Left ventricle myocardium inferior (tissue), 1 donor: Measurements from ENCODE around the gene NSD1. TPM values are rescaled to one million over a fixed set of nuclear protein-coding genes. Genes with fewer than 3 reads are reported as not detected.

Experiments used
- DNase-seq: peaks from one replicate; pipeline ENCODE4 v3.0.0-alpha.2; 2020
- H3K27ac ChIP-seq: fragments of 200-600 bp; replicated peaks from 2 replicates; pipeline ENCODE4 v1.8.0; 2021
- H3K27me3 ChIP-seq: fragments of 200-600 bp; 2 replicates; pipeline ENCODE4 v1.8.0; 2021; ENCODE audit warnings: low read depth
- H3K36me3 ChIP-seq: fragments of 200-600 bp; 2 replicates; pipeline ENCODE4 v1.8.0; 2021
- H3K4me1 ChIP-seq: fragments of 200-600 bp; 2 replicates; pipeline ENCODE4 v1.8.0; 2021
- H3K4me3 ChIP-seq: fragments of 200-600 bp; 2 replicates; pipeline ENCODE4 v1.8.0; 2021; ENCODE audit warnings: mild to moderate bottlenecking, moderate library complexity
- H3K9me3 ChIP-seq: fragments of 200-600 bp; replicated peaks from 2 replicates; pipeline ENCODE4 v1.8.0; 2021
- intact Hi-C: fragments of 100-400 bp; cut with micrococcal nuclease; formaldehyde crosslinking; loops from one replicate; pipeline ENCODE4 v1.11.0; 2022
- total RNA-seq: library from RNA; stranded (reverse); fragmentation: NEBNext Ultra II Directional; extraction: Animal tissue kit (Norgen Biotek cat#: 25700); gene quantifications from one replicate; pipeline ENCODE4 v1.2.1, GENCODE V29; 2021
- TF ChIP-seq, protein P1 (sequence below): fragments of 200-600 bp; IDR thresholded peaks from 2 replicates; pipeline ENCODE4 v1.8.0; 2021; ENCODE audit warnings: antibody characterized with exemption, mild to moderate bottlenecking, borderline replicate concordance
- donor health status: DM: no; HTN: yes; CAD: no; lungs with severe emphysema.

Gene NSD1
- total RNA-seq, 1 donor from 2014 or later, result 40.8 TPM

DNA sequence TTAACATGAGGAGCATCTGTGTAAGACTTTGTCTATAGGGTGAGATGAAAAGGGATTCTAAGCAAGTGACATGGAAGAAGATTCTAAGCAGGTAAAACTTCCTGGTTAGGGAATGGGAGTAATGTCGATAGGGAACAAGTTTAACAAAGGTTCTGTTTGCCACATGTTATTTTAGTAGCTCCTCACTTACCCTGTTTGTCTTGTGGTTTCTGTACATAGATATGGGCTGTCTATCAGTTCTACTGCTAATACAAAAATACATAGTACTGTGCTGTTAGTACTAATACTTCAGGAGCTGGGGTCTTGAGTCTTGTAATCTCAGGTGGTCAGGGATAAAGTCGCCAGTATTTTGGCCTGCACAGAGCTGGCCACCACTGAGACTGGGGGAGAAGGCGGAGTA, 137.1 kb downstream of the NSD1 start:
- TF ChIP-seq, protein P1, sequence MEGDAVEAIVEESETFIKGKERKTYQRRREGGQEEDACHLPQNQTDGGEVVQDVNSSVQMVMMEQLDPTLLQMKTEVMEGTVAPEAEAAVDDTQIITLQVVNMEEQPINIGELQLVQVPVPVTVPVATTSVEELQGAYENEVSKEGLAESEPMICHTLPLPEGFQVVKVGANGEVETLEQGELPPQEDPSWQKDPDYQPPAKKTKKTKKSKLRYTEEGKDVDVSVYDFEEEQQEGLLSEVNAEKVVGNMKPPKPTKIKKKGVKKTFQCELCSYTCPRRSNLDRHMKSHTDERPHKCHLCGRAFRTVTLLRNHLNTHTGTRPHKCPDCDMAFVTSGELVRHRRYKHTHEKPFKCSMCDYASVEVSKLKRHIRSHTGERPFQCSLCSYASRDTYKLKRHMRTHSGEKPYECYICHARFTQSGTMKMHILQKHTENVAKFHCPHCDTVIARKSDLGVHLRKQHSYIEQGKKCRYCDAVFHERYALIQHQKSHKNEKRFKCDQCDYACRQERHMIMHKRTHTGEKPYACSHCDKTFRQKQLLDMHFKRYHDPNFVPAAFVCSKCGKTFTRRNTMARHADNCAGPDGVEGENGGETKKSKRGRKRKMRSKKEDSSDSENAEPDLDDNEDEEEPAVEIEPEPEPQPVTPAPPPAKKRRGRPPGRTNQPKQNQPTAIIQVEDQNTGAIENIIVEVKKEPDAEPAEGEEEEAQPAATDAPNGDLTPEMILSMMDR, result no peak
- intact Hi-C loops, result loop anchor here (10.0 kb wide), 1 partner anchor 156 kb away; no protein-coding TSS in a partner anchor
- Histone ChIP-seq H3K27ac (no peak overlapping the region), H3K27me3 (no peaks in the 10 kb centered on the region), H3K4me3 (no peak overlapping the region), H3K9me3 (no peaks in the 10 kb centered on the region), H3K4me1 (no peaks in the 10 kb centered on the region), H3K36me3 (peaks cover 84% of the 10 kb centered on the region)
- DNase-seq, result no peak

DNA sequence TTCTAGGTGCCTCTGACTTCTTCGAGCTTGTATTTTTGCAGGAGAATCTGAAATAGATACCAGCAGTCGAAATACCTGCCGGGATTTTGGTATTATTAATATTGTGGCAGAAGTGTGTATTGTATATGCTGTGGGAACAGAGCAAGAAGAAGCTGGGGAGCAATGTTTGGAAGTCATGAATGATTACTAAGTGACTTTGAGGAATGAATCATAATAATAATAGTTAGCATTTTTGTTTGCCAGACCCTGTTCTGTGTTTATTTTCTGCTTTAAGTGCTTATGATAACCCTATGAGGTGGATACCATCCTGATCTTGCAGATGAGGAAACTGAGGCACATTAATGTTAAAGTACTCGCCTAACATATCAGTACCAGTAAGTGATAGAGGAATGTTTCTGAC, 137.5 kb downstream of the NSD1 start:
- Histone ChIP-seq H3K9me3 (no peaks in the 10 kb centered on the region), H3K36me3 (peaks cover 84% of the 10 kb centered on the region), H3K27ac (no peak overlapping the region), H3K4me1 (no peaks in the 10 kb centered on the region), H3K4me3 (no peak overlapping the region), H3K27me3 (no peaks in the 10 kb centered on the region)
- DNase-seq, result no peak
- intact Hi-C loops, result loop anchor here (10.0 kb wide), 1 partner anchor 156 kb away; no protein-coding TSS in a partner anchor
- TF ChIP-seq, protein P1, result no peak

DNA sequence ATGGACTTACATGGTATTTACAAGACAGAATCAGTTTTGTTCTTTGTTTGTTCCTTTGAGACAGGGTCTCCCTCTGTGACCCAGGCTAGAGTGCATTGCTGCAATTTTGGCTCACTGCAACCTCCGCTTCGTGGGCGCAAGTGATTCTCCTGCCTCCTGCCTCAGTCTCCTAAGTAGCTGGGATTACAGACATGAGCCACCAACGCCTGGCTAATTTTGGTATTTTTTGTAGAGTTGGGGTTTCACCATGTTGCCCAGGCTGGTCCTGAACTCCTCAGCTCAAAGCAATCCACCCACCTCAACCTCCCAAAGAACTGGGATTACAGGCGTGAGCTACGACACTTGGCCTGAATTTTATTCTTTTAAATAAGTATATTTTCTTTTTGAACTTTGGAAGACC, 142.3 kb downstream of the NSD1 start:
- Histone ChIP-seq H3K9me3 (no peaks in the 10 kb centered on the region), H3K4me3 (no peak overlapping the region), H3K27ac (no peak overlapping the region), H3K4me1 (no peaks in the 10 kb centered on the region), H3K36me3 (peaks cover 76% of the 10 kb centered on the region), H3K27me3 (no peaks in the 10 kb centered on the region)
- intact Hi-C loops, result loop anchor here (10.0 kb wide), 1 partner anchor 161 kb away; no protein-coding TSS in a partner anchor
- DNase-seq, result no peak
- TF ChIP-seq, protein P1, result no peak

DNA sequence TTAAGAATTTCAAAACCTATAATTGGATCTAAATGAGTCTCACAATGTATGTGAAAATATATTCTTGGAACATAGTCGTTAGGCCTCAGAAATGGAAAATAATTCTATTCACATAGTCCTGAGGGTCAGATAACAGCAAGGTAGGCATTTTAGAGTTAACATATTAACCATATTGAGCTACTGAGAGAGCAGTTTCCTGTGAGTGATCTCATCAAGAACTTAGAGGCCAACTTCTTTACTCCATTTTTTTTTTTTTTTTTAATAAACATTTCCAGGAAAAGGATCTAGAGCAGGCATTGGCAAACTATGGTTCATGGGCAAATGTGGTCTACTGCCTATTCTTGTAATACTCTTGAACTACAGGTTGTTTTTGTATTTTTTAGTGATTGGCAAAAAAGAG, 143.3 kb downstream of the NSD1 start:
- TF ChIP-seq, protein P1, result no peak

DNA sequence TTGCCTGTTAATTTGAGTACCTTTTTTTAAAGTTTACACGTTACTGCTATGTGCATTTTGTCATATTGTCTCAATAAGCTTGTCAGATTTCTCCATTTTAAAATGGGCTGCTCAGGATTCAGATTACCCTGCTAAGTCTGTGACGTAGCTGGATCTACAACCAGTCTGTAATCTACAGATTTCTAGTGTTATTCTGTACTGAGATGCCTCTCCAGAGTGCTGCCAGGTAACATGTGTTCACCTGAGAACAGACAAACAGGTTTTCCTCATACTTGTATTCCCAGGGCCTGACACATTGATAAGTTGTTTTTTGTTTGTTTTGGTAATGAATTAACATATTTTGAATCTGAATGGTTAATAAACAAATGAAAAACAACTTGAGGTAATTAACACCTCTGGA, 154.6 kb downstream of the NSD1 start:
- intact Hi-C loops, result no loop called here

More for the DNA sequence above, 143.3 kb downstream of the NSD1 start:
- intact Hi-C loops, result loop anchor here (10.0 kb wide), 1 partner anchor 162 kb away; no protein-coding TSS in a partner anchor
- Histone ChIP-seq H3K36me3 (peaks cover 78% of the 10 kb centered on the region), H3K27ac (no peak overlapping the region), H3K4me3 (no peak overlapping the region), H3K9me3 (no peaks in the 10 kb centered on the region), H3K4me1 (no peaks in the 10 kb centered on the region), H3K27me3 (no peaks in the 10 kb centered on the region)
- DNase-seq, result no peak

More for the DNA sequence above, 154.6 kb downstream of the NSD1 start:
- Histone ChIP-seq H3K27me3 (no peaks in the 10 kb centered on the region), H3K36me3 (peaks cover 89% of the 10 kb centered on the region), H3K4me3 (no peak overlapping the region), H3K4me1 (no peaks in the 10 kb centered on the region), H3K27ac (no peak overlapping the region), H3K9me3 (no peaks in the 10 kb centered on the region)
- TF ChIP-seq, protein P1, result no peak
- no peak for DNase-seq
